GM12878 (cell line): ENCODE measurements around the gene FAM111B. TPM values are rescaled to one million over a fixed set of nuclear protein-coding genes. Genes with fewer than 3 reads are reported as not detected.

Source experiments
- ATAC-seq: fragments of 200-7000 bp; cut with Tn5 transposase; 3 replicates; pipeline ENCODE4 v1.9.1; 2020; ENCODE audit warnings: mild to moderate bottlenecking, moderate library complexity
- BruUV-seq: library from RNA; stranded (reverse); fragments of 400-500 nt; replicated peaks from 2 replicates; lab custom pipeline; 2021; lab: Mats Ljungman, UMichigan
- CTCF ChIA-PET: fragments of 300-600 bp; sonication (Branson Sonifier 250); formaldehyde crosslinking; extraction: SDS; loops from one replicate; lab custom pipeline; 2021; ENCODE audit warnings: inconsistent platforms; lab: Yijun Ruan, JAX
- POLR2A ChIA-PET: fragments of 350-600 bp; formaldehyde crosslinking; extraction: SDS; loops from one replicate; lab custom pipeline; 2021; ENCODE audit warnings: inconsistent platforms; lab: Charles Lee
- RAD21 ChIA-PET: fragments of 300-600 bp; sonication (Branson Sonifier 250); formaldehyde crosslinking; loops from one replicate; lab custom pipeline; 2023; ENCODE audit warnings: antibody characterized with exemption; ENCODE audit not compliant: unreplicated experiment; lab: Charles Lee
- SMC1A ChIA-PET: fragments of 300-600 bp; sonication (Branson Sonifier 250); formaldehyde crosslinking; loops from one replicate; lab custom pipeline; 2023; ENCODE audit not compliant: unreplicated experiment, uncharacterized antibody; lab: Charles Lee
- DNase-seq: peaks from one replicate; pipeline ENCODE4 v3.0.0-alpha.2; 2011; ENCODE audit warnings: low read depth, low spot score
- FAIRE-seq: peaks from 3 replicates; lab custom pipeline; 2011; peaks lifted over from hg19 to GRCh38; lab: Jason Lieb, UNC
- H2AFZ ChIP-seq: 2 replicates; pipeline ENCODE4 v1.6.0; 2011; ENCODE audit warnings: low read depth, low read length, control low read depth; ENCODE audit not compliant: control insufficient read depth
- H3K27ac ChIP-seq: 2 replicates; pipeline ENCODE4 v1.5.1; 2011; ENCODE audit warnings: control low read depth; ENCODE audit not compliant: control insufficient read depth, insufficient read depth
- H3K27me3 ChIP-seq, 2 experiments: replicated peaks in 1 of 2; 2 replicates each; pipeline versions ENCODE4 v1.6.0 to v1.6.1; 2011; ENCODE audit warnings: low read length in 1 of 2; ENCODE audit not compliant: control insufficient read depth in 2 of 2, insufficient read depth in 2 of 2
- H3K36me3 ChIP-seq, 2 experiments: 2 replicates each; pipeline ENCODE4 v1.5.1; 2011; ENCODE audit warnings: low read length in 1 of 2; ENCODE audit not compliant: control insufficient read depth in 2 of 2, insufficient read depth in 2 of 2
- H3K4me1 ChIP-seq: 2 replicates; pipeline ENCODE4 v1.6.1; 2011; ENCODE audit warnings: mild to moderate bottlenecking, low read length, moderate library complexity, mixed read lengths; ENCODE audit not compliant: control insufficient read depth, insufficient read depth
- H3K4me2 ChIP-seq: 2 replicates; pipeline ENCODE4 v1.6.0; 2011; ENCODE audit warnings: control low read depth; ENCODE audit not compliant: control insufficient read depth, insufficient read depth
- H3K4me3 ChIP-seq: fragments of 200-600 bp; sonication (generic); 2 replicates; pipeline ENCODE4 v1.5.1; 2016
- H3K79me2 ChIP-seq: 2 replicates; pipeline ENCODE4 v1.6.0; 2011; ENCODE audit warnings: low read length; ENCODE audit not compliant: control insufficient read depth, insufficient read depth
- H3K9ac ChIP-seq: 2 replicates; pipeline ENCODE4 v1.8.0; 2011; ENCODE audit warnings: low read length, control low read depth, mixed read lengths; ENCODE audit not compliant: control insufficient read depth, insufficient read depth
- H3K9me3 ChIP-seq: replicated peaks from 3 replicates; pipeline ENCODE4 v1.5.1; 2011; ENCODE audit warnings: mild to moderate bottlenecking, low read length; ENCODE audit not compliant: control insufficient read depth, insufficient read depth
- H4K20me1 ChIP-seq: 2 replicates; pipeline ENCODE4 v1.6.0; 2011; ENCODE audit not compliant: control insufficient read depth, insufficient read depth
- CREM ChIP-seq: IDR thresholded peaks from 2 replicates; pipeline ENCODE4 v1.6.1; 2014; ENCODE audit warnings: antibody characterized with exemption, low read depth
- E4F1 ChIP-seq: fragments of 450-650 bp; IDR thresholded peaks from 2 replicates; pipeline ENCODE4 v1.6.1; 2018; ENCODE audit warnings: borderline replicate concordance, mild to moderate bottlenecking; ENCODE audit not compliant: partially characterized antibody
- FOXM1 ChIP-seq: IDR thresholded peaks from 2 replicates; pipeline ENCODE4 v1.6.1; 2012; ENCODE audit warnings: low read depth, mild to moderate bottlenecking, inconsistent platforms, low read length, moderate library complexity
- IKZF1 ChIP-seq: fragments of 450-650 bp; conservative IDR thresholded peaks from 2 replicates; pipeline ENCODE4 v1.6.1; 2017; ENCODE audit warnings: antibody characterized with exemption, mild to moderate bottlenecking
- IKZF2 ChIP-seq, 2 experiments: fragments of 450-650 bp; IDR thresholded peaks; 2 replicates each; pipeline ENCODE4 v1.6.1; 2017; ENCODE audit warnings: mild to moderate bottlenecking in 2 of 2, moderate library complexity in 2 of 2
- IRF4 ChIP-seq: IDR thresholded peaks from 2 replicates; pipeline ENCODE4 v1.6.1; 2011; ENCODE audit warnings: low read depth, low read length
- MEF2A ChIP-seq: IDR thresholded peaks from 2 replicates; pipeline ENCODE4 v1.6.1; 2011; ENCODE audit warnings: low read depth, mild to moderate bottlenecking, low read length, moderate library complexity; ENCODE audit not compliant: insufficient read depth
- NBN ChIP-seq: fragments of 450-650 bp; IDR thresholded peaks from 2 replicates; pipeline ENCODE4 v1.6.1; 2016
- NR2F1 ChIP-seq: fragments of 450-650 bp; conservative IDR thresholded peaks from 2 replicates; pipeline ENCODE4 v1.6.1; 2017; ENCODE audit warnings: mild to moderate bottlenecking
- PML ChIP-seq: IDR thresholded peaks from 2 replicates; pipeline ENCODE4 v1.6.1; 2012; ENCODE audit warnings: low read length, inconsistent platforms
- RAD51 ChIP-seq: fragments of 450-650 bp; IDR thresholded peaks from 2 replicates; pipeline ENCODE4 v1.6.1; 2016; ENCODE audit warnings: moderate library complexity, mild to moderate bottlenecking, inconsistent platforms
- RCOR1 ChIP-seq: conservative IDR thresholded peaks from 2 replicates; pipeline ENCODE4 v1.6.1; 2012; ENCODE audit warnings: low read depth, low read length, improper control_type of control experiment
- RUNX3 ChIP-seq: IDR thresholded peaks from 2 replicates; pipeline ENCODE4 v1.6.1; 2012; ENCODE audit warnings: low read length, inconsistent platforms
- SIX5 ChIP-seq: IDR thresholded peaks from 2 replicates; pipeline ENCODE4 v1.6.1; 2011; ENCODE audit warnings: mild to moderate bottlenecking, low read depth, low read length, moderate library complexity; ENCODE audit not compliant: severe bottlenecking
- SMAD5 ChIP-seq: IDR thresholded peaks from 2 replicates; pipeline ENCODE4 v1.6.1; 2016; ENCODE audit warnings: antibody characterized with exemption, low read depth
- STAT3 ChIP-seq: IDR thresholded peaks from 2 replicates; pipeline ENCODE4 v1.6.1; 2011; ENCODE audit warnings: low read depth, low read length, improper control_type of control experiment
- TARDBP ChIP-seq: IDR thresholded peaks from 2 replicates; pipeline ENCODE4 v1.6.1; 2016; ENCODE audit warnings: borderline replicate concordance
- USF1 ChIP-seq: IDR thresholded peaks from 2 replicates; pipeline ENCODE4 v1.6.1; 2011; ENCODE audit warnings: borderline replicate concordance, low read depth, mild to moderate bottlenecking, moderate library complexity, mixed read lengths, low read length; ENCODE audit not compliant: insufficient read depth; ENCODE audit errors: extremely low read length
- YBX1 ChIP-seq: fragments of 450-650 bp; IDR thresholded peaks from 2 replicates; pipeline ENCODE4 v1.6.1; 2016; ENCODE audit warnings: antibody characterized with exemption
- ZBED1 ChIP-seq: IDR thresholded peaks from 2 replicates; pipeline ENCODE4 v1.6.1; 2016; ENCODE audit warnings: borderline replicate concordance
- ZNF217 ChIP-seq: fragments of 450-650 bp; IDR thresholded peaks from 2 replicates; pipeline ENCODE4 v1.6.1; 2017; ENCODE audit warnings: antibody characterized with exemption, mild to moderate bottlenecking
- ZNF622 ChIP-seq: fragments of 450-650 bp; IDR thresholded peaks from 2 replicates; pipeline ENCODE4 v1.6.1; 2017; ENCODE audit warnings: mild to moderate bottlenecking, inconsistent platforms
- WGBS: methylation state at CpG from one replicate; pipeline ENCODE4 v1.1.6; 2016; ENCODE audit warnings: low lambda C conversion rate; ENCODE audit not compliant: insufficient replicate concordance, insufficient coverage; ENCODE audit errors: missing lambda C conversion rate; 5-methylcytosine and 5-hydroxymethylcytosine counted together
- in situ Hi-C: fragments of 300-500 bp; cut with MboI; formaldehyde crosslinking; loops from 9 replicates; pipeline ENCODE4 v1.14.3; 2018; ENCODE audit warnings: mixed read lengths
- intact Hi-C: fragments of 100-400 bp; cut with micrococcal nuclease; formaldehyde crosslinking; loops from one replicate; pipeline ENCODE4 v1.14.2; 2022; ENCODE audit not compliant: unreplicated experiment
- polyA plus RNA-seq, 11 experiments: library from polyadenylated mRNA; depleted of rRNA in 4 of 11; unstranded in 6 of 11; stranded (reverse) in 5 of 11; fragments of >200 nt; fragmentation: Nextera tagmentation in 4 of 11; fragmentation: Illumina TruSeq in 1 of 11; extraction: Ambion mirVana in 4 of 11; extraction: Trizol in 1 of 11; gene quantifications; 1 replicate in 1 of 11; 2 replicates in 10 of 11; pipeline versions ENCODE4 v1.2.1 to v1.2.3, GENCODE V29; 2011 to 2016; ENCODE audit warnings: inconsistent platforms in 2 of 11, missing spikeins in 2 of 11, low read depth in 1 of 11
- total RNA-seq, 4 experiments: library from RNA; depleted of rRNA in 3 of 4; stranded (reverse); fragments of >200 nt in 3 of 4; fragmentation: Illumina TruSeq in 1 of 4; extraction: Trizol in 1 of 4; gene quantifications; 2 replicates each; pipeline versions ENCODE4 v1.2.1 to v1.2.3, GENCODE V29; 2013 to 2021

FAM111B gene
- total and polyA plus RNA-seq, 10 of the 15 experiments (the other 5 are each of a cell fraction or from before 2014, with no cell fraction given): 35.9 to 97.2 (median 62.1) TPM

GRCh38 chr11:59144096-59144495 is 37.1 kb downstream of the FAM111B start (continued):
- TF ChIP-seq USF1 (no peak), SMAD5 (no peak), SIX5 (no peak), IRF4 (no peak), IKZF2 (IDR thresholded peaks at IDR 0.05) (no peak), CREM (no peak), RAD51 (no peak), PML (no peak)

DNA sequence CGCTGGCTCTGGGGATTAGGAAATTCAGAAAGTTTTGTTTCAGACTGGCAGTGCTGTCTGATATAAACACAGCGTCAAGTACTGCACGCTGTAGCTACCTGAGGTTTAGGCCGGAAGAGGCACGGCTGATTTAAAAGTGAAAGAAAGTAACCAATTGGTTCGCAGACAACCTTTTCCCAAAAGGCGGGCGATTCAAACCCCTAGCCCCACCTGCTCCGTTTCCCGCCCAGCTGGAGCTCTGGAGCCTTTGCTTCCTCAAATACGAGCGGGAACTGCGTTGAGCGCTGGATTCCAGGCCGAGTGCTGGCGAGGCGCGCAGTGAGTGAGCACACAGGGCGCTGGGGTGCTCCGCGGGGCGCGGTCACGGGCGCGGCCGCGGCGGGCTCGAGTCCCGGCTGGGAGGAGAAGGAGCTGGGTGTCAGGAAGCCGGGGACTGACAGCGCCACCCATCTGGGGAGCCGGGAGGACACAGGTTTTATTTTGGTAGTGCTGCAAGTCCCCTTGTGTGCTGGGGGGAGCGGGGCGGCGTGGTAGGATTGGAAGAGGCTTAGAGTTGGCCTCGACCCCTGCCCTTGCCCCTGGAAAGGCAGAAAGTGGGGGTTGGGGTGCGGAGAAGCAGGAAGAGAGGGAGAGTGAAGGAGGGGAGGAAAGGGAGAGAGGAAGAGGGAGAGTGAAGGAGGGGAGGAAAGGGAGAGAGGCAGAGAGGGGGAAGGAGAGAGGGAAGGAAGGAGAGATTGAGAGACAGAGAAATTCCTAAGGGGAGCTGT is 37.7 kb downstream of the FAM111B start:
- in situ Hi-C loops (loop anchor here (5.0 kb wide), 3 partner anchors 37 to 567 kb away; partner anchors contain the start of genes FAM111B, LPXN and ZFP91), intact Hi-C loops (loop anchor here (1.0 to 2.0 kb wide), 3 partner anchors 8 to 62 kb away; no protein-coding TSS in a partner anchor)
- peaks cover 65% of the 10 kb centered on the region for H3K79me2 ChIP-seq
- ATAC-seq (peak; percentile 71), DNase-seq (peak; percentile 71), FAIRE-seq (no peak)
- SMC1A ChIA-PET: interaction anchor here (0.8 to 4.2 kb wide), 12 partner anchors 7 to 187 kb away, joined by 3 to 36 read pairs (median 5); partner anchors contain the start of gene DTX4
- H3K4me1 ChIP-seq: peaks cover 24% of the 10 kb centered on the region; the same call in 1 of the 2 replicates
- peaks cover 0 to 4% of the 10 kb centered on the region in 2 experiments; a peak in 2 of 4 replicates for H3K36me3 ChIP-seq
- under 1% methylated on average over 36 of the region's 39 CpGs for WGBS
- RAD21 ChIA-PET: interaction anchor here (0.9 to 5.9 kb wide), 12 partner anchors 8 to 498 kb away, joined by 3 to 80 read pairs (median 4); partner anchors contain the start of genes DTX4 and FAM111B
- H3K4me3 ChIP-seq: peak overlapping the region; percentile 83
- H4K20me1 ChIP-seq: no peaks in the 10 kb centered on the region
- H3K9ac ChIP-seq: peak overlapping the region; percentile 92
- no peaks in the 10 kb centered on the region for H3K9me3 ChIP-seq
- peak overlapping the region; percentile 49 for H2AFZ ChIP-seq
- no TSS peak for BruUV-seq
- H3K27me3 ChIP-seq: no peaks in the 10 kb centered on the region
- POLR2A ChIA-PET: interaction anchor here (0.7 to 2.4 kb wide), 10 partner anchors 8 to 53 kb away, joined by 3 to 20 read pairs (median 4); partner anchors contain the start of gene FAM111B
- H3K4me2 ChIP-seq: peak overlapping the region; percentile 67
- H3K27ac ChIP-seq: peak overlapping the region; percentile 91
- CTCF ChIA-PET: interaction anchor here (1.0 to 12.0 kb wide), 15 partner anchors 8 to 285 kb away, joined by 3 to 250 read pairs (median 5); partner anchors contain the start of genes DTX4 and MPEG1
- TF ChIP-seq ZNF217: no peak
- no peak for TF ChIP-seq TARDBP
- peak; percentile 74 for TF ChIP-seq RUNX3
- no peak for TF ChIP-seq YBX1
- TF ChIP-seq NBN: 0 out of 2 replicates have a peak, but pooled peaks have one; percentile 12
- TF ChIP-seq IKZF1: peak; percentile 95
- TF ChIP-seq ZNF622: no peak
- peak; percentile 72 for TF ChIP-seq FOXM1
- no peak for TF ChIP-seq E4F1
- no peak for TF ChIP-seq IRF4
- TF ChIP-seq MEF2A: 0 out of 2 replicates have a peak, but pooled peaks have one; percentile 20
- TF ChIP-seq ZBED1: no peak
- no peak for TF ChIP-seq STAT3
- TF ChIP-seq RCOR1: no peak
- TF ChIP-seq NR2F1: no peak
